Measurements from ENCODE around the gene RAPGEF5.

Gene RAPGEF5

GRCh38 chr7:22179442-22179879 lies 177.5 kb downstream of the RAPGEF5 start:
- H3K27ac ChIP-seq, result no peak overlapping the region
- in situ Hi-C loops (cut with HindIII; ENCODE audit: low pct_ligation_motif_present, low sequenced_read_pairs), result no loop called here
- no peaks in the 10 kb centered on the region for H3K27me3 ChIP-seq (replicated peaks)
- TF ChIP-seq, protein P1, sequence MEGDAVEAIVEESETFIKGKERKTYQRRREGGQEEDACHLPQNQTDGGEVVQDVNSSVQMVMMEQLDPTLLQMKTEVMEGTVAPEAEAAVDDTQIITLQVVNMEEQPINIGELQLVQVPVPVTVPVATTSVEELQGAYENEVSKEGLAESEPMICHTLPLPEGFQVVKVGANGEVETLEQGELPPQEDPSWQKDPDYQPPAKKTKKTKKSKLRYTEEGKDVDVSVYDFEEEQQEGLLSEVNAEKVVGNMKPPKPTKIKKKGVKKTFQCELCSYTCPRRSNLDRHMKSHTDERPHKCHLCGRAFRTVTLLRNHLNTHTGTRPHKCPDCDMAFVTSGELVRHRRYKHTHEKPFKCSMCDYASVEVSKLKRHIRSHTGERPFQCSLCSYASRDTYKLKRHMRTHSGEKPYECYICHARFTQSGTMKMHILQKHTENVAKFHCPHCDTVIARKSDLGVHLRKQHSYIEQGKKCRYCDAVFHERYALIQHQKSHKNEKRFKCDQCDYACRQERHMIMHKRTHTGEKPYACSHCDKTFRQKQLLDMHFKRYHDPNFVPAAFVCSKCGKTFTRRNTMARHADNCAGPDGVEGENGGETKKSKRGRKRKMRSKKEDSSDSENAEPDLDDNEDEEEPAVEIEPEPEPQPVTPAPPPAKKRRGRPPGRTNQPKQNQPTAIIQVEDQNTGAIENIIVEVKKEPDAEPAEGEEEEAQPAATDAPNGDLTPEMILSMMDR (IDR thresholded peaks at IDR 0.05; ENCODE audit: low read depth, low read length, missing control alignments), result no peak
- no peak overlapping the region for H3K4me3 ChIP-seq (ENCODE audit: low read depth, low read length)
- no peaks in the 10 kb centered on the region for H3K36me3 ChIP-seq (replicated peaks)
- DNase-seq, result peak; percentile 10

DNA sequence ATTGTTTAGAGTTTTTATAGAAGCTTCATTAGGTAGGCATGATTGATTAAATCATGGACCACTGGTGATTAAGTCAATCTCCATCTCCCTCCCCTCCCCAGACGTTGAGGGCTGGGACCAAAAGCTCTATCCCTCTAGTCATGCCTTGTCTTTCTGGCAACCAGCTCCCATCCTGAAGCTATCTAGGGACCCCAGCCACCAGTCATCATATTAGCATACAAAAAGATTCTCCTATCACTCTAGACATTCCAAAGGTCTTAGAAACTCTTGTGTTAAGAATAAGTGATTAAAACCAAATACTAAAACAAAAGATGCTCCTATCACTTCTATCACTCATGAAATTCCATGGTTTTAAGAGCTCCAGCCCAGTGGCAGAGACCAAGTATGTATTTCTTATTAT lies 178.2 kb downstream of the RAPGEF5 start:
- Histone ChIP-seq H3K27me3 (replicated peaks) (no peaks in the 10 kb centered on the region), H3K4me3 (ENCODE audit: low read depth, low read length) (no peak overlapping the region), H3K27ac (no peak overlapping the region), H3K36me3 (replicated peaks) (no peaks in the 10 kb centered on the region)
- in situ Hi-C loops (cut with HindIII; ENCODE audit: low pct_ligation_motif_present, low sequenced_read_pairs), result no loop called here
- TF ChIP-seq, protein P1 (IDR thresholded peaks at IDR 0.05; ENCODE audit: low read depth, low read length, missing control alignments), result no peak
- no peak for DNase-seq

DNA sequence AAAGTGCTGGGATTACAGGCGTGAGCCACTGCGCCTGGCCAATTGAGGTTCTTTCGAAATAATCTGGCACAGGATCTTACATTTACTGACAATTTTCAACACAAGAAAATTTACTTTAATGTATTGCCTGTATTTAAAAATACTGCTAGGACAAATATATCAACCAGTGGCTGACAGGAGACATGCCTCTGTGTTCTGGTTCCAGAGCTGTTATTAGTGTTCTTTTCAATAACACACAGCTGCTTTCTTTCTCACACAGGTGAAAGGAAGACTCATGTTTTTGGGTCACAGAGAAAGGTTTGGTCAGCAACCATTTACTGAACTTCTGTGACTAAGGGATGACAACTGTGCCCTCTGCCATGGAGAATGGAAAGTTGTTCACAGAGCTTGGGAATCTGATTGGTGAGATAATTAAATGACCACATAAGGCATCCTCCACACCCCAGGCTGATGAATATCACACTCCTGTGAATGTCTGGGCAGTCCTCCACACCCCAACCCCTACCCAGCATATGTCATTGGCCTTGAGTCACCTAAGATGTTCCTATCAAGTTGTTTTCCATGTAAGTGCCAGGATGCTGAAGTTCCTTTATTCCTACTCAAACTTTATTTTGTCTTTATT lies 180.1 kb downstream of the RAPGEF5 start:
- H3K36me3 ChIP-seq (replicated peaks), result no peaks in the 10 kb centered on the region
- DNase-seq, result no peak
- no peak overlapping the region for H3K4me3 ChIP-seq (ENCODE audit: low read depth, low read length)
- TF ChIP-seq, protein P1 (IDR thresholded peaks at IDR 0.05; ENCODE audit: low read depth, low read length, missing control alignments), result no peak
- no peaks in the 10 kb centered on the region for H3K27me3 ChIP-seq (replicated peaks)
- no peak overlapping the region for H3K27ac ChIP-seq
- in situ Hi-C loops (cut with HindIII; ENCODE audit: low pct_ligation_motif_present, low sequenced_read_pairs), result no loop called here

- in situ Hi-C loops (cut with HindIII; ENCODE audit: low pct_ligation_motif_present, low sequenced_read_pairs), result no loop called here
- no peaks in the 10 kb centered on the region for H3K36me3 ChIP-seq (replicated peaks)
- no peak overlapping the region for H3K27ac ChIP-seq
These were observed 182.4 kb downstream of the RAPGEF5 start for GRCh38 chr7:22174574-22174953.

GRCh38 chr7:22173685-22174573 lies 183.0 kb downstream of the RAPGEF5 start:
- in situ Hi-C loops (cut with HindIII; ENCODE audit: low pct_ligation_motif_present, low sequenced_read_pairs), result no loop called here
- Histone ChIP-seq H3K27me3 (replicated peaks) (no peaks in the 10 kb centered on the region), H3K36me3 (replicated peaks) (no peaks in the 10 kb centered on the region), H3K27ac (no peak overlapping the region), H3K4me3 (ENCODE audit: low read depth, low read length) (no peak overlapping the region)
- DNase-seq, result no peak
- TF ChIP-seq, protein P1 (IDR thresholded peaks at IDR 0.05; ENCODE audit: low read depth, low read length, missing control alignments), result no peak

More at GRCh38 chr7:22174574-22174953, 182.4 kb downstream of the RAPGEF5 start:
- Histone ChIP-seq H3K4me3 (ENCODE audit: low read depth, low read length) (no peak overlapping the region), H3K27me3 (replicated peaks) (no peaks in the 10 kb centered on the region)
- DNase-seq, result no peak
- TF ChIP-seq, protein P1 (IDR thresholded peaks at IDR 0.05; ENCODE audit: low read depth, low read length, missing control alignments), result no peak

All from brain microvascular endothelial cell (primary cell).